ENCODE data around the gene SUSD4.
A peak's percentile ranks its signal among the peaks of the same experiment; 100 is the strongest.
"Not testable (repeated sequence)": the region's sequence is repeated elsewhere in the genome, so short reads cannot be mapped to it uniquely, and the experiment has no call there.

SUSD4 gene

DNA sequence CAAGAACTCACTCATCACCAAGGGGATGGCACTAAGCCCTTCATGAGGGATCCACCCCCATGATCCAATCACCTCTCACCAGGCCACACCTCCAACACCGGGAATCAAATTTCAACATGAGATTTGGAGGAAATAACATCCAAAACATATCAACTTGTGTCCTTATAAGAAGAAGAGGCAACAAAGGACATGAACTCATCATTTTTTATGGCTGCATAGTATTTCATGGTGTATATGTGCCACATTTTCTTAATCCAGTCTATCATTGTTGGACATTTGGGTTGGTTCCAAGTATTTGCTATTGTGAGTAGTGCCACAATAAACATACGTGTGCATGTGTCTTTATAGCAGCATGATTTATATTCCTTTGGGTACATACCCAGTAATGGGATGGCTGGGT is 112.6 kb downstream of the SUSD4 start:
- not testable (repeated sequence) for DNase-seq (ENCODE audit: low read depth)

DNA sequence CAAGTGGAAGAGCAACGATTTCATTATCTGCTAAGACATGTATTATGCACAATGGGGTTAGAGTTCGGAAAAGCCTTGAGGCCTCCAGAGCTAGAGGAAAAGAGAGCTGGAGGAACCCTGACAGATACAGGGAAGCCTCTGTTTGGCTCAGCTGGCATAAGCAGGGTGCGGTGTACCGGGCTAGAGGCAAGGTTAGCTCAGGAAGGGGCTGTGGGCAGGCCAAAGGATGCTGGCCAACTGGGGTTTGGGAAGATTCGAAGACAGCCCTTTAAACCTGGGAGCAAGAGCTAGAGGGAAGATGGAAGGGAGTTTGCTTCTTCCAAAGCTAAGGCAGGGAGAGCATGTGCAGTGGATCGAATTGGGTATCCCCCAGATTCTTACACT is 113.4 kb downstream of the SUSD4 start:
- no peak for DNase-seq (ENCODE audit: low read depth)

DNA sequence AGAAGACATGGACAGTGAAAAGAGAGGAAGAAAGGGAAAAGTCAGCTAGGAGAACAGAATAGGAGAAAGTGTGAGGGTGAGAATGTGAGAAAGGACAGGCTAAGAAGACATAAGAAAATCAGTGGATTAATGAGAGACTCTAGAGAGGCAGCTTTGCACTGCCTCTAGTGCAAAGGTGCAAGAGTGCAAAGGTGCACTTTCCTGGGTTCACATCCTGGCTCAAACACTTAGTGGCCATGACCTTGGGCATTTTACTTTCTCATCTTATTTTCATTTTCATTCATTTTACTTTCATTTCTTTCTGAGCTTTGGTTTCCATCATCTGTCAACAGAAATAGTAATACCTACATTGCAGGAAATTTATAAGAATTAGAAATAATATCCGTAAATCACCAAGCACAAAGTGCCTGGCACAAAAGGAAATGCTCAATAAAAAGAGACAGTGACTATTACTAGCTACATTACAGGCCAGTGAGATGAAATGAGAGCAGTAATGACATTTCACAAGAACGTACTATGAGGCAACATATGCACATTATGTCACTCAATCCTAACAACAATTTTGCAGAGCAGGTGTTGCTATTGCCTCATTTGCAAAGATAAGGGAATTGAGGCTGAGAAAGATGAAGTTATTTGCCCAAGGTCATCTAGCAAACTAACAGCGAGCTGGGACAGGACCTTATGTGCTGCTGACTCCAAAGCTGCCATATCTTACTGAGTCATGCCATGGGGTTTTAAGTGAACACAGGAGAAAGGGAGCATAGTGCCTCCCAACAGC is 113.9 kb downstream of the SUSD4 start:
- DNase-seq (ENCODE audit: low read depth), result no peak

DNA sequence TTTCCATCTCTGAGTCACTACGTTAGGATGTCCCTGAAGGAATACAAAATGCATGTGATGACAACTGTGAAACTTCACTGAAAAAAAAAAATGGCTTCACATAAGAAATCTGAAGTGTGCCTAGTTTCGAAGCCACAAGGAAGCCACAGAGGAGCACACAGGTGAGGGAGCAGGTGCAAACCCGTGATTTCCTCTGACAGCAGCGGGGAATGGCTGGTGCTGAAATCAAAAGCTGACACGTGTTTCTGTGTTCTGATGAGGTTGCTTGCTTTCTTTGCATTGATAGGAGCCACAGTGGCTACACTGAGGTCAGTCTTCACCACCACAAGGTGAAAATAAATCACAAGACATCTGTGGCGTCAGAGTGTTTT is 115.2 kb downstream of the SUSD4 start:
- no peak for DNase-seq (ENCODE audit: low read depth)

- no peak for DNase-seq (ENCODE audit: low read depth)
Observed at GRCh38 chr1:223248001-223248769, 115.8 kb downstream of the SUSD4 start.

DNA sequence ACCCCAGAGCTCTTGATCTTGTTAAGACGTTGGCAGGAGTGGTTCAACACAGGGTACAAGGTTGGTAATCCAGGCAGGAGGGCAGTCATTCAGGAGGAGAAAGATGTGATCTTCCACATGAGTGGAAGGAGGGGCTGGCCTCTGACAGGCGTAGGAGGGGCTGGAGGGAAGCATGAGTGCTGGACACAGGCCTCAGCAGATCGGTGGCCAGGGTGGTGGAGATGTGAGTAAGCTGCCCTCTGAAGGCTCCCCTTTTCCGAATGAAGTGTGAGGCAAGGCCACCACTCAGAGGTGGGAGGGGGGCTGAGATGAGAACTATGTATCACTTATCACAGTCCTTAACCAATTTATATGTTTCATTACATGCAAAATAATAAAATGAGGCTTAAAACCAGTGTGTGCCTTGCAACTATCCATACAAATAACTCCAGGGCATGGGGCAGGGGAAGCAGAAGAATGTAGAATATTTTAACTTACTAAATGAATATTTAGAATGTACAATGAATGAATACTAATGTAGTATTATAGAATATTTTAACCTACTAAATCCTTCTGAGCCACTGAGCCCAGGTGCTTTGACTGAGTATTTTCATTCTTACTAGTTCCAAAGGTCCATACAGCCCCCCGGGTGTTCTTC is 117.4 kb downstream of the SUSD4 start:
- no peak for DNase-seq (ENCODE audit: low read depth)

DNA sequence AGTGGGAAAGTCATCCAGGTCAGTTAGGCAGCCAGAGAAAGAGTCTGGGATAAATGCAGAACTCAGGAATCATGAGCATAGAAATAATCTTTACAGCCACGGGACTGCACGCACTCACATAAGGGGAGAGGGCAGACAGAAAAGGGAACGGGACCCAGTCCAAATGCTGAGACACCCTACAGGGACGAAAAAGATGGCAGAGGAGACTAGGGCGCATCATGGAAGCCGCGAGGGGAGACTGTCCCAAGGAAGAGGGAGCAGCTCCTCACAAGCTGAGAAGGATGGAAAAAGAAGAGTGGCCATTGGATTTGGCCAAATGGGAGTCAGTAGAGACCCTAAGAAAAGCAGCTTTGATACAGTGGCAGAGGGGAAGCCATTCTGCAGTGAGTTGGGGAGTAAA is 118.0 kb downstream of the SUSD4 start:
- no peak for DNase-seq (ENCODE audit: low read depth)

DNA sequence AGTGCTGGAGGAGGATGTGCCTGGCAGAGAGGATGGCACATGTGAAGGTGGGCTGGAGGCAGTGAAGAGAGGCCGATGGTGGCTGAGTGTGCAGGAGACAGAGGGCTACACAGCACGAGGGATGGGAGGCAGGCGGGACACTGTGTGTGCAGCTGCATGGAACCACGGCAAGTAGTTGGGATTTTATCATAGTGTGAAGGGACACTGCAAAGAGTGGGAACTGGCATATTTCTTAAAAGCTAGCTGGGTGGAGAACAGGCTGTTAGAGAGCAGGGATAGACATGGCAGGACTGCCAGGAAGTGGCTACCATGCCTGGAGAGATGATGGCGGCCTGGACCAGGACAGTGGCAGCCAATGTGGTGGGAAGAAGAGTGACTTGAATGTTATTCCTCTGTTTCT is 118.6 kb downstream of the SUSD4 start:
- no peak for DNase-seq (ENCODE audit: low read depth)

GRCh38 chr1:223244366-223245103 is 119.4 kb downstream of the SUSD4 start:
- DNase-seq (ENCODE audit: low read depth), result no peak

DNA sequence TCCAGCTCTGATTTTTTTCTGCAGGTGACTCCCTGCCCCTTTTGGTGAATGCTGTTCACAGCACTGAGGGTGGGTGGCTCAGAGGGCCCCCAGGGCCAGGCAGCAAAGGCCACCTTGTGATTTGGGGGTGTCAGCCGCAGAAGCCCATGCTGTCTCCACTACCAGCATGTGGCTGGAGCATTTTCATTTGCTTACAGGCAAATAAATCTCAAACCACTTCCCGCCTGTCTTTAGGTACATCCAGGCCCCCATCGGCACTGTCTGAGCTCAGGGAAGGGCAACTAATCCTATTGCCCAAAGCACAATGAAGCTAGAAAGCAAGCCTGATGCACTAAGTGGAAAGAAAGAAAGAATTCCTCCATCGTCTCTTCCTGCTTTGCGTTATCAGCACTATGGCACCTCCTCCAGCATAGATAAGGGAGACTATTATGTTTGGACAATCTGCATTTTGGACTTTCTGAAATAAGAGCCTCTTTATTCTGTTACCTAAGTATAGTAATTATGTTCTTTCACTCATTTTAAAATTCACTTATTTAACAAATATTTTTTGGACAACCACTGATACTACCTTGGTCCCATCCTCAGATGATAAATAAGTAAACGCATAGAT is 120.4 kb downstream of the SUSD4 start:
- DNase-seq (ENCODE audit: low read depth), result no peak

- DNase-seq (ENCODE audit: low read depth), result no peak
Observed at GRCh38 chr1:223242971-223243370, 121.0 kb downstream of the SUSD4 start.

- no peak for DNase-seq (ENCODE audit: low read depth)
Observed at GRCh38 chr1:223242382-223242955, 121.5 kb downstream of the SUSD4 start.

- no peak for DNase-seq (ENCODE audit: low read depth)
Observed at GRCh38 chr1:223240122-223240521, 123.9 kb downstream of the SUSD4 start.

DNA sequence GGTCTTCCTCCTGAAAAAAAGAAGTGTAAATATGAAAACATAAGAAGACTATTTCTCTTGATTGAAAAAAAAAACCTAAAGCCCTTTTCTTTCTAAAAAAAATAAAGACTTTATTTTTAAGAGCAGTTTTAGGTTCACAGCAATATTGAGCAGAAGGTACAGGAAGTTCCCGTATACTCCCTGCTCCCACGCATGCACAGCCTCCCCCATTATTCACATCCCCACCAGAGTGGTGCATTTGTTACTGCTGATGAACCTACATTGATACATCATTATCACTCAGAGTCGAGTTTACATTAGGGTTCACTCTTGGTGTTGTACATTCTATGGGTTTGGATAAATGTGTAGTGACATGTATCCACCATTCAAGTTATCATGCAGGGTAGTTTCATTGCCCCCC is 128.9 kb downstream of the SUSD4 start:
- no peak for DNase-seq (ENCODE audit: low read depth)

GRCh38 chr1:223234534-223234933 is 129.4 kb downstream of the SUSD4 start:
- DNase-seq (ENCODE audit: low read depth), result no peak

- DNase-seq (ENCODE audit: low read depth), result no peak
Observed at GRCh38 chr1:223234170-223234514, 129.8 kb downstream of the SUSD4 start.

DNA sequence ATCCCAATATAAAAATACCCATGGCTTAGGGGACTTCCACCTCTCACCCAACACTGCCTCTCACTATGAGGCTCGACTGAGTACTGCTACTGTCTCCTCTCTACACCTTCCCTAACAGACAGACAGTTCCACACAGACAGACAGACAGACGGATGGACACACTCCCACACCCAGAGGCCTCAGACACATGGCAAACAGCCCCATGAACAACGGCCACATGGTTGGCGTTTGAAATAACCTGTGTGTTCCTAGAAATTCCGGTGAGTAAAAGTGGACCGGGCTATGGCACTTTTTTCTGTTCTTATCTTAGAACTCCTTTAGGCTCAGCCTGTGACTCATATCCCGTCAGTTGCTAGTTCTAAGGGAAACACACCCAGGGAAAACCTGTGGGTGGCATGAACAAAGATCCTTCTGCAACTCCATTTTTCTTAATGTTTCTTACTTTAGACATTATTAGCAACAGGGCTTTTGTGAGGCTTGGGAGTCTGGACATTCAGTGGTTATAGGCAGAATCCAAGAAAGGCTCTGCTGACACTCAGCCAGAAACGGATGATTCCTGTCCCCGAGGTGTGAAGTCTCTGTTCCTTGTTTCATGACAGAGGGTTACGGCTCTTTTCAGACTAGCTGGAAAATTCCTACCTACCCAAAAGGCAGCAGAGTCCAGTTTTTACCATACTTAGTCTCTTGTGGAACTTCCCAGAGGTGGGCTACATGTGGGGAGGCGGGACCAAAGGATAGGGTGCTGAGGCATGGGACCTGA is 130.4 kb downstream of the SUSD4 start:
- DNase-seq (ENCODE audit: low read depth), result peak; percentile 78

DNA sequence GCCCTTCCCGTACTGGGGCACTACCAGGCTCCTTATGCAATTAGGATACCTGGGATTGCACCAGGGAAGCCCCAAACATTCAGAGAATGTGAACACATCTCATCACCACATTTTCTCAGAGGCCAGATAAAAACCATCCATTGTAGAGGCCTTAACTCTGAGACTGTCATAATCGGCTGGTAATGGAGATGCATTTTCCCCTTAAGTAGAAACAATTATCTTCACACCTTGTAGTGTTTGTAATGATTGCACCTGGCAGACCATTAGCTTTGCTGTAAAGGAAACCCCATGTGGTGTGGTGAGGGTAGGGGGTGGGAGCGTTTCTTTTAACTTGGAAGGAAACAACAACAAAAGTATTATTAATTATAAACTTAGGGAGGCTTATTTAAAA is 131.0 kb downstream of the SUSD4 start:
- DNase-seq (ENCODE audit: low read depth), result no peak

- DNase-seq (ENCODE audit: low read depth), result no peak
Observed at GRCh38 chr1:223231581-223231980, 132.4 kb downstream of the SUSD4 start.

DNA sequence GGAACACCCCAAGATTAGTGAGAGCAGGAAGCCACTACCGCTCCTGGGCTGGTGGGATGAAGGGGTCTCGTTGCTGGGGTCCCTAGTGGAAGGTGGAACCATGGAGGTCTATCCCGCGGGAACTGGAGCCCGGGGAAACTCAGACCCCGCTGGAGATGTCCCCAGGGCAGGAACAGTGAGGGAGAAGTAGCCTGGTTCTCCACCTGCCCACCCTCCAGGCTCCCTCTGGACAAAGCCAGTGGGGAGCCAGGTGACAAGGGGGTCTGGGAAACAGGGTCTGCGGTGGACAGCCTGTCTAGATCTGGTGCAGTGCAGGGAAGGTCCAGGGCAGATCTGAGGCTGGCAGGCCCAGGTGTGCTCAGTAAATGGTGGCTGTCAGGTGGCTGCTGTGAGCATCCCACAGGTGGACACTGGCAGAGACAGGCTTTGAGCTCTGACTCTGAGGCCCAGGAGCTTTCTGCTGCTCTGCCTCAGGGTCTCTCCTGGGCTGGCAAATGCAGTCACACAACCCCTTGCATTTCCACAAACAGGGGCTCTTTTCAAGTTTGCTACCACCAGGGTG is 132.9 kb downstream of the SUSD4 start:
- DNase-seq (ENCODE audit: low read depth), result no peak

Measured in non-pigmented ciliary epithelial cell (primary cell).